ENCODE results near the gene DIP2C. TPM values are rescaled to one million over a fixed set of nuclear protein-coding genes. Genes with fewer than 3 reads are reported as not detected.
"Not testable (repeated sequence)": the region's sequence is repeated elsewhere in the genome, so short reads cannot be mapped to it uniquely, and the experiment has no call there.

The DIP2C gene
- total RNA-seq, 6 experiments from 2014 or later: 23.2 to 28.9 (median 26.3) TPM

- peaks cover 5% of the 10 kb centered on the region; the same call in 1 of the 2 replicates for H3K27me3 Mint-ChIP-seq (ENCODE audit: insufficient read depth)
- DNase-seq: no peak
- no peak overlapping the region for H3K4me3 Mint-ChIP-seq
- H3K27ac Mint-ChIP-seq: no peak overlapping the region
- H3K9me3 Mint-ChIP-seq: peaks cover 23% of the 10 kb centered on the region
- TF ChIP-seq CTCF (IDR thresholded peaks at IDR 0.05): no peak
- peaks cover 11% of the 10 kb centered on the region; the same call in 1 of the 2 replicates for H3K4me1 Mint-ChIP-seq (ENCODE audit: low read depth)
- H3K36me3 Mint-ChIP-seq (ENCODE audit: low read depth): peaks cover 25% of the 10 kb centered on the region
These were observed 207.8 kb downstream of the DIP2C start for GRCh38 chr10:481628-482027.

DNA sequence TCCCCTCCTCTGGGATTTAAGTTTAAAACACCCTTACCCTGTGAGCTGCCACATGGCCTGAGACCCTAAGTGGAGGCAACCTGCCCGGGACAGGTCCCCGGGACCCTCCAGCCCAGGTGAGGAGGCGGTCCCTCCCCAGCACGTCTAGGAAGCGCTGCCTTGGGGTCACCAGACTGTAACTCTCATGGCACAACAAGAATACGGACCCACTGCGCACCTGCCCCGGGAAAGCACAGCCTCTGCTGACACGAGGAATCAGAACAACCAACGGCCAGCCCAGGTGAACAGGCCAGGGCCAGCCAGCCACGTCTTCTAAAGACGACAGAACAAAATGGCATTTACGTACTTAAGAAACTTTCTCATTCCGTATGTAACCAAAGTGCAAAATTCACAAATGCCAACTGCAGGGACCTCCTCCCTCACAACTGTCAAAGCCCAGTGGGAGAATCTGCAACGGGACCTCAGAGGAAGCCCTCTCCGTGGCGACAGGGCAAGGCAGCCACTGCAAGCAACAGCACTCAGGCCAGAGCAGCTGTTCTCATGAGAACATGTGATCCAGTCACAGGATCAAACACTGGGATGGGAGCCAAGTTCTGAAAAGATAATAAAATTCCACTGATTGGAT is 208.4 kb downstream of the DIP2C start:
- peaks cover 25% of the 10 kb centered on the region for H3K9me3 Mint-ChIP-seq
- no peak overlapping the region for H3K27ac Mint-ChIP-seq
- H3K4me1 Mint-ChIP-seq (ENCODE audit: low read depth): peaks cover 11% of the 10 kb centered on the region; the same call in 1 of the 2 replicates
- H3K4me3 Mint-ChIP-seq: no peak overlapping the region
- DNase-seq: no peak
- H3K27me3 Mint-ChIP-seq (ENCODE audit: insufficient read depth): peaks cover 5% of the 10 kb centered on the region
- peaks cover 26% of the 10 kb centered on the region for H3K36me3 Mint-ChIP-seq (ENCODE audit: low read depth)
- no peak for TF ChIP-seq CTCF (IDR thresholded peaks at IDR 0.05)

GRCh38 chr10:480498-480927 is 209.0 kb downstream of the DIP2C start:
- peaks cover 5% of the 10 kb centered on the region for H3K27me3 Mint-ChIP-seq (ENCODE audit: insufficient read depth)
- no peak for DNase-seq
- peaks cover 30% of the 10 kb centered on the region for H3K36me3 Mint-ChIP-seq (ENCODE audit: low read depth)
- no peak for TF ChIP-seq CTCF (IDR thresholded peaks at IDR 0.05)
- H3K4me3 Mint-ChIP-seq: no peak overlapping the region
- H3K4me1 Mint-ChIP-seq (ENCODE audit: low read depth): peaks cover 11% of the 10 kb centered on the region; the same call in 1 of the 2 replicates
- H3K9me3 Mint-ChIP-seq: peaks cover 25% of the 10 kb centered on the region
- no peak overlapping the region for H3K27ac Mint-ChIP-seq

DNA sequence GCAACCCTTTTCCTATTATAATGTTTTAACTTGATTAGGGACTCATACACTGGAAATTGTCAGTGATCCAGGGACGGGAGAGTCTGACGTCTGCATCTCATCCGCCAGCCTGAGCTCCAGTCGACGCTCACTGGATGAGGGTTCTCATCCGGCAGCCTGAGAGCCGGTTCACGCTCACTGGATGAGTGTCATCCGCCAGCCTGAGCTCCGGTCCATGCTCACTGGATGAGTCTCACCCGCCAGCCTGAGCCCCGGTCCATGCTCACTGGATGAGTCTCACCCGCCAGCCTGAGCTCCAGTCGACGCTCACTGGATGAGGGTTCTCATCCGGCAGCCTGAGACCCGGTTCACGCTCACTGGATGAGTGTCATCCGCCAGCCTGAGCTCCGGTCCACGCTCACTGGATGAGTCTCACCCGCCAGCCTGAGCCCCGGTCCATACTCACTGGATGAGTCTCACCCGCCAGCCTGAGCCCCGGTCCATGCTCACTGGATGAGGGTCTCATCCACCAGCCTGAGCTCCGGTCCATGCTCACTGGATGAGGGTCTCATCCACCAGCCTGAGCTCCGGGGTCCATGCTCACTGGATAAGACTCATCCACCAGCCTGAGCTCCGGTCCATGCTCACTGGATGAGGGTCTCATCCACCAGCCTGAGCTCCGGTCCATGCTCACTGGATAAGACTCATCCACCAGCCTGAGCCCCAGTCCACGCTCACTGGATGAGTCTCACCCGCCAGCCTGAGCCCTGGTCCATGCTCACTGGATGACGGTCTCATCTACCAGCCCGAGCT is 209.6 kb downstream of the DIP2C start:
- not testable (repeated sequence) for H3K4me3 Mint-ChIP-seq; H3K27ac Mint-ChIP-seq; H3K27me3 Mint-ChIP-seq (ENCODE audit: insufficient read depth); DNase-seq
- Mint-ChIP-seq H3K36me3 (ENCODE audit: low read depth) (peaks cover 31% of the 10 kb centered on the region), H3K9me3 (peaks cover 25% of the 10 kb centered on the region), H3K4me1 (ENCODE audit: low read depth) (peaks cover 11% of the 10 kb centered on the region; the same call in 1 of the 2 replicates)

- peak overlapping the region; percentile 62 for H3K27ac Mint-ChIP-seq
- peaks cover 7% of the 10 kb centered on the region for H3K27me3 Mint-ChIP-seq (ENCODE audit: insufficient read depth)
These were observed 210.8 kb downstream of the DIP2C start for GRCh38 chr10:478471-479245.

More at GRCh38 chr10:478471-479245, 210.8 kb downstream of the DIP2C start:
- Mint-ChIP-seq H3K4me1 (ENCODE audit: low read depth) (peaks cover 11% of the 10 kb centered on the region; the same call in 1 of the 2 replicates), H3K4me3 (peak overlapping the region; percentile 11; the same call in 1 of the 2 replicates), H3K9me3 (peaks cover 25% of the 10 kb centered on the region), H3K36me3 (ENCODE audit: low read depth) (peaks cover 42% of the 10 kb centered on the region)
- no peak for TF ChIP-seq CTCF (IDR thresholded peaks at IDR 0.05)
- DNase-seq: no peak

Data from HFFc6 (cell line).